ENCODE measurements around the gene TEX14. TPM values are rescaled to one million over a fixed set of nuclear protein-coding genes. Genes with fewer than 3 reads are reported as not detected.

The TEX14 gene
- polyA plus RNA-seq, 1 of the 3 experiments (the other 2 are of a cell fraction) = 0.02 TPM

- CTCF ChIA-PET = interaction anchor here (1.0 to 2.4 kb wide), 4 partner anchors 11 to 409 kb away, joined by 3 to 15 read pairs (median 6); no protein-coding TSS in a partner anchor
These were observed 96.6 kb downstream of the TEX14 start for GRCh38 chr17:58595194-58595792.

More at GRCh38 chr17:58595194-58595792, 96.6 kb downstream of the TEX14 start:
- no peak overlapping the region for H3K4me3 ChIP-seq (ENCODE audit: low read depth in 2 of 2, low read length in 1 of 2)
- WGBS (ENCODE audit: low lambda C conversion rate) = 69% methylated on average over 5 of the region's 5 CpGs
- H3K27ac ChIP-seq (ENCODE audit: low read depth in 2 of 2, low read length in 1 of 2) = no peak overlapping the region
- no peak overlapping the region for H3K9ac ChIP-seq
- no peak overlapping the region for H2AFZ ChIP-seq (ENCODE audit: low read depth)
- no peaks in the 10 kb centered on the region for H3F3A ChIP-seq (replicated peaks; ENCODE audit: insufficient read depth)
- H3K9me3 ChIP-seq = no peaks in the 10 kb centered on the region
- no peaks in the 10 kb centered on the region for H4K20me1 ChIP-seq (ENCODE audit: insufficient read depth)
- H3K9me2 ChIP-seq = no peaks in the 10 kb centered on the region
- no peak for TF ChIP-seq USF1 (IDR thresholded peaks at IDR 0.05; ENCODE audit: borderline replicate concordance, low read depth)
- no peak for TF ChIP-seq EZH2phosphoT487 (IDR thresholded peaks at IDR 0.05; ENCODE audit: borderline replicate concordance, low read depth)
- no peak for TF ChIP-seq PBX3 (IDR thresholded peaks at IDR 0.05)
- TF ChIP-seq SMC3 (IDR thresholded peaks at IDR 0.05; ENCODE audit: low read depth, low read length) = no peak
- no peak for TF ChIP-seq EP300 (IDR thresholded peaks at IDR 0.05; ENCODE audit: borderline replicate concordance in 1 of 2, low read depth in 1 of 2, low read length in 1 of 2)
- TF ChIP-seq RXRA (IDR thresholded peaks at IDR 0.05; ENCODE audit: borderline replicate concordance, low read depth) = no peak
- no peak for TF ChIP-seq RCOR1 (IDR thresholded peaks at IDR 0.05; ENCODE audit: low read length)
- no peak for TF ChIP-seq GATA2 (CRISPR knock-in tag; IDR thresholded peaks at IDR 0.05)
- TF ChIP-seq REST (IDR thresholded peaks at IDR 0.05; ENCODE audit: low read depth, low read length) = no peak
- no peak for TF ChIP-seq JUND (IDR thresholded peaks at IDR 0.05)
- no peak for TF ChIP-seq MAX (IDR thresholded peaks at IDR 0.05; ENCODE audit: low read depth)
- no peak for TF ChIP-seq RFX5 (IDR thresholded peaks at IDR 0.05; ENCODE audit: low read length)
- TF ChIP-seq RAD21 (IDR thresholded peaks at IDR 0.05; ENCODE audit: low read length) = no peak
- no peak for TF ChIP-seq NFIC (IDR thresholded peaks at IDR 0.05; ENCODE audit: borderline replicate concordance)
- no peak for TF ChIP-seq TAF1 (IDR thresholded peaks at IDR 0.05; ENCODE audit: borderline replicate concordance, low read depth, low read length)
- TF ChIP-seq ELF1 (IDR thresholded peaks at IDR 0.05) = no peak
- TF ChIP-seq FOSL2 (IDR thresholded peaks at IDR 0.05; ENCODE audit: borderline replicate concordance, low read depth) = no peak
- no peak for TF ChIP-seq CHD2 (IDR thresholded peaks at IDR 0.05; ENCODE audit: low read length, partially characterized antibody)
- H3K27me3 ChIP-seq (ENCODE audit: insufficient read depth) = no peaks in the 10 kb centered on the region
- no peaks in the 10 kb centered on the region for H3K79me2 ChIP-seq (ENCODE audit: insufficient read depth)
- H3K4me2 ChIP-seq = no peak overlapping the region
- DNase-seq = no peak
- no peaks in the 10 kb centered on the region for H3K36me3 ChIP-seq (replicated peaks in 1 of 2; ENCODE audit: control insufficient read depth in 1 of 2, insufficient read depth in 2 of 2, low read length in 1 of 2)
- POLR2A ChIA-PET = interaction anchor here (0.7 kb wide), 1 partner anchor 89 kb away, joined by 3 read pairs; no protein-coding TSS in a partner anchor
- no peaks in the 10 kb centered on the region for H3K4me1 ChIP-seq (ENCODE audit: control insufficient read depth in 1 of 2, insufficient read depth in 2 of 2, low read depth in 1 of 2, low read length in 1 of 2)

All from SK-N-SH (cell line).